AG04450 (cell line): ENCODE measurements around the gene NCS1. TPM values are rescaled to one million over a fixed set of nuclear protein-coding genes. Genes with fewer than 3 reads are reported as not detected.

Experiments used
- CTCF ChIA-PET: fragments of 300-600, 350-600 bp; formaldehyde crosslinking; extraction: SDS; loops from one replicate; lab custom pipeline; 2022; ENCODE audit warnings: antibody characterized with exemption, inconsistent platforms; lab: Charles Lee
- POLR2A ChIA-PET: fragments of 350-600 bp; formaldehyde crosslinking; extraction: SDS; loops from one replicate; lab custom pipeline; 2021; ENCODE audit warnings: antibody characterized with exemption, inconsistent platforms; lab: Yijun Ruan, JAX
- DNase-seq: peaks from one replicate; pipeline ENCODE4 v3.0.0-alpha.2; 2011; ENCODE audit warnings: low read depth, low spot score
- H3K27ac ChIP-seq: one replicate; pipeline ENCODE4 v1.5.1; 2012; ENCODE audit warnings: low read depth, low read length, control low read depth
- H3K27me3 ChIP-seq: one replicate; pipeline ENCODE4 v1.6.0; 2012; ENCODE audit warnings: low read length; ENCODE audit not compliant: control insufficient read depth, insufficient read depth
- H3K4me3 ChIP-seq: 2 replicates; pipeline ENCODE4 v1.5.1; 2011; ENCODE audit warnings: mild to moderate bottlenecking, low read depth, low read length, control low read depth
- H3K9me3 ChIP-seq: 2 replicates; pipeline ENCODE4 v1.5.1; 2012; ENCODE audit warnings: low read length; ENCODE audit not compliant: control insufficient read depth, insufficient read depth
- polyA minus RNA-seq: library from RNA; depleted of rRNA, polyadenylated mRNA; stranded (reverse); fragments of >200 nt; gene quantifications from 2 replicates; pipeline ENCODE4 v1.2.3, GENCODE V29; 2011; rRNA and poly(A)+ RNA removed
- polyA plus RNA-seq: library from polyadenylated mRNA; depleted of rRNA; stranded (reverse); fragments of >200 nt; gene quantifications from 2 replicates; pipeline ENCODE4 v1.2.3, GENCODE V29; 2011; rRNA removed
- TF ChIP-seq, protein P1 (sequence below): IDR thresholded peaks from 2 replicates; pipeline ENCODE4 v1.5.1; 2011; ENCODE audit warnings: low read depth, low read length, control low read depth, inconsistent platforms

NCS1 gene
- polyA plus RNA-seq (68.3 and 69.9 TPM in 2 replicates), polyA minus RNA-seq (57.8 and 68.3 TPM in 2 replicates)

DNA sequence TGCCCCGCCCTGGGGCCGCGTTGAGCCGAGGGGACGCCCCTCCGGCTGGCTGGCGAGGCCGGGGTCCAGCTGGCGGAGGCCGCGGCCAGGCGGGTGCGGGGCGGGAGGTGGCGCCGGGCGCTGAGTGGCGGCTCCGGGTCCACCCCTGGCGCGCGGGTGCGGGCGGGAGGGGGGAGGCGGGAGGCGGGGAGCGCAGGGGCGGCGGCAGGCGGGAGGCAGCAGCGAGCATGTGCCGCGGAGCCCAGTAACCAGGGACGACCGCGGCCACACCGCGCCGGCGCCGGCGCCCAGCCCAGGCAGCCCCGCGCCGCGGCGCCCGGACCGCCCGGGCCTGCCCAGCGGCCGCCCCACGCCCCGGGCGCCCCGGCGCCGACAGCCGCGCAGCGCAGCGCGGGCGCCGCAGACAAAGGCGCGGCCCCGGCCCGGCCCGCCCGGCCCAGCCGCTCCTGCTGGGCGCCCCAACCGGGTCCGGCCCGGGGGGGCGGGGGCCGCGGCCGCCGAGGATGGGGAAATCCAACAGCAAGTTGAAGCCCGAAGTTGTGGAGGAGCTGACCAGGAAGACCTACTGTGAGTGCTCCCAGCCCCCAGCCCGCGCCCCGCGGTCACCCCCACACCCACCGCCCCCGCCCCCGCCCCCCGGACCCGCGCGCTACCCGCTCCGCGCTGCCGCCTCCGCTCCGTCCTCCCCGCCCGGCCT is at the start of gene NCS1:
Gene NCS1 (plus strand): TSS at position 244 of the 697 bp plus-strand sequence. CDS start 260 bp downstream, at position 504.
- peak within 1 kb of the TSS; percentile 21 for H3K27ac ChIP-seq
- peak within 1 kb of the TSS; percentile 79 for H3K4me3 ChIP-seq
- POLR2A ChIA-PET: interaction anchor here (1.0 kb wide), 1 partner anchor 28 kb away, joined by 3 read pairs; no protein-coding TSS in a partner anchor
- TF ChIP-seq, protein P1, sequence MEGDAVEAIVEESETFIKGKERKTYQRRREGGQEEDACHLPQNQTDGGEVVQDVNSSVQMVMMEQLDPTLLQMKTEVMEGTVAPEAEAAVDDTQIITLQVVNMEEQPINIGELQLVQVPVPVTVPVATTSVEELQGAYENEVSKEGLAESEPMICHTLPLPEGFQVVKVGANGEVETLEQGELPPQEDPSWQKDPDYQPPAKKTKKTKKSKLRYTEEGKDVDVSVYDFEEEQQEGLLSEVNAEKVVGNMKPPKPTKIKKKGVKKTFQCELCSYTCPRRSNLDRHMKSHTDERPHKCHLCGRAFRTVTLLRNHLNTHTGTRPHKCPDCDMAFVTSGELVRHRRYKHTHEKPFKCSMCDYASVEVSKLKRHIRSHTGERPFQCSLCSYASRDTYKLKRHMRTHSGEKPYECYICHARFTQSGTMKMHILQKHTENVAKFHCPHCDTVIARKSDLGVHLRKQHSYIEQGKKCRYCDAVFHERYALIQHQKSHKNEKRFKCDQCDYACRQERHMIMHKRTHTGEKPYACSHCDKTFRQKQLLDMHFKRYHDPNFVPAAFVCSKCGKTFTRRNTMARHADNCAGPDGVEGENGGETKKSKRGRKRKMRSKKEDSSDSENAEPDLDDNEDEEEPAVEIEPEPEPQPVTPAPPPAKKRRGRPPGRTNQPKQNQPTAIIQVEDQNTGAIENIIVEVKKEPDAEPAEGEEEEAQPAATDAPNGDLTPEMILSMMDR: no peak
- CTCF ChIA-PET: no interaction called here
- no peaks in the 10 kb centered on the region; the same call in 1 of the 2 replicates for H3K9me3 ChIP-seq
- no peak for DNase-seq
- no peaks in the 10 kb centered on the region for H3K27me3 ChIP-seq

DNA sequence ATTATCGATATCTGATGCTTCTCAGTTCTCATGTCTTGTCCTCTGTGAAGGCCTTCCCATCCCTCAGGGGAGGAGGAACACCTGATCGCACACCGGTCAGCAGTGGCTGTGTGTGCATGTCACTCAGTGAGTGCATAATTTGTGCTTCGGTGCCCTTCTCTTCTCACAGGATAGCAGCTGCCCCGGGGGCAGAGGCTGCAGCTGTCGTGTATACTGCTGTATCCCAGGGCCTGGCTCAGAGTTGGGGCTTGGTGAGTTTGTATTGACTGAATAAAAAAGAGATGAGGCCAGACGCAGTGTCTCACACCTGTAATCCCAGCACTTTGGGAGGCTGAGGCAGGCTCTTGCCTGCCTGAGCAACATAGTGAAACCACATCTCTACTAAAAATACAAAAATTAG is 49.7 kb upstream of the NCS1 start:
- DNase-seq: no peak
- Histone ChIP-seq H3K4me3 (no peak overlapping the region), H3K27me3 (no peaks in the 10 kb centered on the region), H3K27ac (no peak overlapping the region), H3K9me3 (no peaks in the 10 kb centered on the region; the same call in 1 of the 2 replicates)
- TF ChIP-seq, protein P1: no peak
- ChIA-PET CTCF (no interaction called here), POLR2A (no interaction called here)

DNA sequence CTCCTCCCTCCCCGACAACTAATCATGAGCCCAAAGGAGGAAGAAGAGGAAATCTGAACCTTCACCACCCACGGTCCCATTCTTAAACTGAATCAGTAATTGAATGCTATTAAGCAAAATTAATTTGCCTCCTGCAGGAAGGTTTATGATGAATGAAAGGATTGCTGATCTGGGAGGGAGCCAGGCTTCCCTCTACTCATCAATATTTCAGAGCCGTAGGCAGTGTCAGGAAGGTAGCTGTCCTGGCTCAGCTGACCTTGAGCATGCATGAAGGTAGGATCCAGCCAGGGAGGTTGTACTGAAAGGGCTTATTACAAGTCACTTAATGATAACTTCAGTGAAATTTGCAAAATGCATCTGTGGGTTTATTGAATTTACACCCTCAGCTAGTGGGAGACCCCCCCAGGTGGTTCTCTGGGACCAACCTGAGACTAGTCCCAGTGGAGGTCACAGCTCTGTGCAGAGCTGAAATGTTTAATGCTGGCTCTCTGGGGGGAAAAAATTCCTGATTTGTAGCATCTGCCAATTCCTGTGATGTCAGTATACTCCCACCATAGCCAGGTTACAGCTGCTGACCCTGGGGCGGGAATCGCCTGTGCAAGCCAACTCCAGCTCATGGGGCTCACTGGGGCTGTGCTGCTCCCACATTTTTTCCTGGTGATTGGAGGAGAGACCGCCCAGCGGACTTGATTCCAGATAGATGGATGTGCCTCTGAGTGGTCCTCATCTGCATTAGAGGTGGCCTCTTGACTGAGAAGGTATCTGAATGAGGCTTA is 47.9 kb upstream of the NCS1 start:
- TF ChIP-seq, protein P1: no peak
- Histone ChIP-seq H3K4me3 (no peak overlapping the region), H3K9me3 (no peaks in the 10 kb centered on the region), H3K27me3 (no peaks in the 10 kb centered on the region), H3K27ac (no peak overlapping the region)
- DNase-seq: no peak
- ChIA-PET CTCF (interaction anchor here (0.6 to 1.6 kb wide), 4 partner anchors 17 to 119 kb away, joined by 3 to 5 read pairs (median 4); no protein-coding TSS in a partner anchor), POLR2A (no interaction called here)

DNA sequence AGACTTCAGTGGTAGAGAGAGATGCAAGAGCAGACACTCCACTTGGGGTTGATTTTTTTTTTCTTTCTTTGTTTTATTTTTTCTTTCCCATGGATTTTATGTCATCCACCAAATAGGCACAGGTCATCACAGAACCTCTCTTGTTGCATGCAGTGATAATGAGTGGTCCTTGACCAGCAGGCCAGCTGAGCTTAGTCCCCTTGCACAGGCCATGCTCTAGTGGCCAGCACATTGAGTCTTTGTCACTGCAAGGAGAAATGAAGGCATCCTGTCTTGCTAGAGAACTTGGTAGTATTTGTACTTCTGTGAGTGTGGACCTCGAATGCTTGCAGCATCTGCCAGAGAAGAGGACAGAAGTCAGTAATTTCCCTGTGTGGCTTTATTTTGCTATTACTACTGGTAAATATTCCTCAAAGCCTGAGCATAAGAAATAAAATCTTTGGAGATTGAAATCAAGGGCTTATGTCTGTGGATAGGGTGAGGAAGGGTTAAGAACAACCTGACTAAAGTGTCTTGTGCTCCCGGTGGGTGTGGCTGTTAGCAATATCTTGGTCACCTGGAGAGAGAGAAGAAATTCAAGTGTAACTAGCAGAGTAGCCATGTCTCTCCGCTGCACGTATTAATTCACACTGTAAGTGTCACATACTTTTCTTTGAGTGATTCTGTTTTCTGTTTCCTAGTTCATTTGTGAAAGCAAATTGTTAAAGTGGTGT is 45.3 kb upstream of the NCS1 start:
- ChIA-PET POLR2A (no interaction called here), CTCF (no interaction called here)
- H3K27ac ChIP-seq: no peak overlapping the region
- TF ChIP-seq, protein P1: no peak
- DNase-seq: no peak
- H3K27me3 ChIP-seq: no peaks in the 10 kb centered on the region
- no peak overlapping the region for H3K4me3 ChIP-seq
- H3K9me3 ChIP-seq: no peaks in the 10 kb centered on the region
